Esophagus squamous epithelium (tissue), 5 donors: ENCODE results near the gene DEXI. TPM values are rescaled to one million over a fixed set of nuclear protein-coding genes. Genes with fewer than 3 reads are reported as not detected.

ENCODE experiments used
- DNase-seq: peaks from one replicate; lab custom pipeline; 2025; lab: John Stamatoyannopoulos, UW
- H3K27ac ChIP-seq, 4 donors: fragments of 200-600 bp; sonication (generic); one replicate each; pipeline ENCODE4 v1.5.1; 2016 to 2019; ENCODE audit warnings: mild to moderate bottlenecking in 1 of 4
- H3K27me3 ChIP-seq, 4 donors: fragments of 200-600 bp; sonication (generic); 1 replicate in 3 of 4; 2 replicates in 1 of 4; pipeline versions ENCODE4 v1.5.1 to v1.6.0; 2017 to 2021; ENCODE audit warnings: antibody characterized with exemption in 1 of 4
- H3K36me3 ChIP-seq, 3 donors: fragments of 200-600 bp; sonication (generic); one replicate each; pipeline ENCODE4 v1.5.1; 2016 to 2019
- H3K4me1 ChIP-seq, 3 donors: fragments of 200-600 bp; sonication (generic); one replicate each; pipeline ENCODE4 v1.5.1; 2017 to 2019
- H3K4me3 ChIP-seq, 4 donors: fragments of 200-600 bp; sonication (generic); 1 replicate in 3 of 4; 2 replicates in 1 of 4; pipeline ENCODE4 v1.5.1; 2016 to 2019; ENCODE audit warnings: mild to moderate bottlenecking in 2 of 4, moderate library complexity in 1 of 4
- H3K9me3 ChIP-seq, 3 donors: fragments of 200-600 bp; sonication (generic); one replicate each; pipeline ENCODE4 v1.5.1; 2016 to 2019
- CTCF ChIP-seq, 6 experiments: fragments of 450-650 bp in 4 of 6; fragments of 200-600 bp in 2 of 6; sonication (generic) in 2 of 6; IDR thresholded peaks; one replicate each; pipeline ENCODE4 v1.5.1; 2016 to 2019; ENCODE audit warnings: antibody characterized with exemption in 6 of 6, mild to moderate bottlenecking in 4 of 6, moderate library complexity in 4 of 6
- POLR2A ChIP-seq, 4 donors: fragments of 450-650 bp; IDR thresholded peaks; one replicate each; pipeline ENCODE4 v1.6.1; 2017; ENCODE audit warnings: antibody characterized with exemption in 4 of 4, mild to moderate bottlenecking in 4 of 4, moderate library complexity in 3 of 4
- WGBS, 2 donors: methylation state at CpG; one replicate each; pipeline ENCODE4 v1.1.5; 2018; 5-methylcytosine and 5-hydroxymethylcytosine counted together
- intact Hi-C: fragments of 100-400 bp; cut with DNase I; formaldehyde crosslinking; loops from one replicate; pipeline ENCODE4 v1.15.0; 2022
- total RNA-seq, 4 donors: library from RNA; depleted of rRNA; stranded (reverse); fragments of >200 nt; gene quantifications; one replicate each; pipeline ENCODE4 v1.1.0, GENCODE V29; 2016
- donor health status: DM: yes; HTN: yes; CAD: no.

Gene DEXI
- total RNA-seq, 4 donors from 2014 or later = 22.6 to 60.1 (median 28.4) TPM

- no peak for TF ChIP-seq CTCF (IDR thresholded peaks at IDR 0.05)
- TF ChIP-seq POLR2A (IDR thresholded peaks at IDR 0.05) = no peak
- no peak overlapping the region for H3K4me3 ChIP-seq
- no peak overlapping the region for H3K27ac ChIP-seq
- intact Hi-C loops = no loop called here
- H3K36me3 ChIP-seq = peaks cover 0 to 45% (median 16%) of the 10 kb centered on the region in 3 donors
- no peak for DNase-seq
- 95% methylated on average over 4 of the region's 21 CpGs; no CpG with 5 or more reads in 1 of the 2 donors for WGBS, 2 donors
- no peaks in the 10 kb centered on the region for H3K27me3 ChIP-seq
- H3K4me1 ChIP-seq = no peaks in the 10 kb centered on the region
- H3K9me3 ChIP-seq = peaks cover 0 to 6% (median 0%) of the 10 kb centered on the region in 3 donors
These were observed 34.6 kb downstream of the DEXI start for GRCh38 chr16:10907757-10908045.

GRCh38 chr16:10906914-10907756, 35.1 kb downstream of the DEXI start:
- 86 to 91% methylated on average over 8 to 10 of the region's 46 CpGs for WGBS, 2 donors
- Histone ChIP-seq H3K27me3 (no peaks in the 10 kb centered on the region), H3K27ac (no peak overlapping the region), H3K36me3 (peaks cover 0 to 50% (median 22%) of the 10 kb centered on the region in 3 donors), H3K9me3 (peaks cover 0 to 8% (median 0%) of the 10 kb centered on the region in 3 donors), H3K4me3 (no peak overlapping the region), H3K4me1 (no peaks in the 10 kb centered on the region)
- DNase-seq = no peak
- intact Hi-C loops = no loop called here
- TF ChIP-seq CTCF (IDR thresholded peaks at IDR 0.05) (no peak), POLR2A (IDR thresholded peaks at IDR 0.05) (no peak)

GRCh38 chr16:10906482-10906881, 35.8 kb downstream of the DEXI start:
- no peak for DNase-seq
- TF ChIP-seq CTCF (IDR thresholded peaks at IDR 0.05) (no peak), POLR2A (IDR thresholded peaks at IDR 0.05) (no peak)
- 77 to 88% methylated on average over 9 to 16 of the region's 19 CpGs for WGBS, 2 donors
- intact Hi-C loops = no loop called here
- Histone ChIP-seq H3K27me3 (no peaks in the 10 kb centered on the region), H3K36me3 (peaks cover 0 to 56% (median 26%) of the 10 kb centered on the region in 3 donors), H3K4me3 (no peak overlapping the region), H3K27ac (no peak overlapping the region), H3K9me3 (peaks cover 0 to 8% (median 0%) of the 10 kb centered on the region in 3 donors), H3K4me1 (no peaks in the 10 kb centered on the region)

- intact Hi-C loops = no loop called here
- H3K27me3 ChIP-seq = no peaks in the 10 kb centered on the region
- H3K4me1 ChIP-seq = no peaks in the 10 kb centered on the region
- 100% methylated on average over 1 of the region's 1 CpG for WGBS, 2 donors
- H3K27ac ChIP-seq = no peak overlapping the region
- DNase-seq = no peak
- H3K9me3 ChIP-seq = peaks cover 0 to 8% (median 0%) of the 10 kb centered on the region in 3 donors
- peaks cover 0 to 71% (median 26%) of the 10 kb centered on the region in 3 donors for H3K36me3 ChIP-seq
- no peak overlapping the region for H3K4me3 ChIP-seq
- no peak for TF ChIP-seq CTCF (IDR thresholded peaks at IDR 0.05)
- TF ChIP-seq POLR2A (IDR thresholded peaks at IDR 0.05) = no peak
These were observed 39.3 kb downstream of the DEXI start for GRCh38 chr16:10902999-10903398.

- WGBS, 2 donors = 51 to 63% methylated on average over 5 of the region's 5 CpGs
- Histone ChIP-seq H3K36me3 (peaks cover 0 to 21% (median 4%) of the 10 kb centered on the region in 3 donors), H3K4me3 (no peak overlapping the region), H3K9me3 (no peaks in the 10 kb centered on the region), H3K4me1 (no peaks in the 10 kb centered on the region), H3K27me3 (peaks cover 0 to 7% (median 0%) of the 10 kb centered on the region in 4 donors), H3K27ac (peak overlapping the region in 1 of 4 donors; percentile 51)
- TF ChIP-seq POLR2A (IDR thresholded peaks at IDR 0.05) (no peak), CTCF (IDR thresholded peaks at IDR 0.05) (no peak)
- intact Hi-C loops = no loop called here
- DNase-seq = no peak
These were observed 45.1 kb downstream of the DEXI start for GRCh38 chr16:10897134-10897533.
